22Rv1 (cell line): ENCODE measurements around the gene RBMS3.

Experiments used
- CTCF ChIP-seq: fragments of 450-650 bp; IDR thresholded peaks from 2 replicates; pipeline ENCODE4 v1.5.1; 2017; ENCODE audit warnings: mild to moderate bottlenecking
- ZFX ChIP-seq: fragments of 450-650 bp; IDR thresholded peaks from 2 replicates; pipeline ENCODE4 v1.6.1; 2017; ENCODE audit warnings: antibody characterized with exemption, borderline replicate concordance

- no peak for TF ChIP-seq CTCF
- TF ChIP-seq ZFX, result no peak
These were observed 417.1 kb downstream of the RBMS3 start for GRCh38 chr3:29697989-29698388.
